T-cell (primary cell): ENCODE data around the gene KXD1. TPM values are rescaled to one million over a fixed set of nuclear protein-coding genes. Genes with fewer than 3 reads are reported as not detected.
"Not testable (repeated sequence)": the region's sequence is repeated elsewhere in the genome, so short reads cannot be mapped to it uniquely, and the experiment has no call there.

Experiments
- ATAC-seq, 4 experiments: fragments of 200-7000 bp in 3 of 4; fragments of 150-1000 bp in 1 of 4; cut with Tn5 transposase; replicated peaks in 1 of 4; 1 replicate in 3 of 4; 2 replicates in 1 of 4; pipeline ENCODE4 v1.10.0; 2021; ENCODE audit warnings: moderate library complexity in 3 of 4, mild to moderate bottlenecking in 2 of 4, moderate number of reproducible peaks in 1 of 4
- CTCF ChIA-PET, 2 donors: fragments of 300-600 bp; sonication (Branson Sonifier 250); formaldehyde crosslinking; loops; one replicate each; lab custom pipeline; 2022; ENCODE audit warnings: antibody characterized with exemption in 2 of 2; lab: Charles Lee
- POLR2A ChIA-PET, 2 donors: fragments of 300-600 bp; sonication (Branson Sonifier 250); formaldehyde crosslinking; loops; one replicate each; lab custom pipeline; 2022; ENCODE audit warnings: antibody characterized with exemption in 2 of 2; lab: Charles Lee
- DNase-seq, 35 experiments: peaks; one replicate each; pipeline versions ENCODE4 v3.0.0 to v3.0.0-alpha.2; 2013 to 2023
- H3K27ac ChIP-seq: one replicate; pipeline ENCODE4 v1.5.1; 2013; ENCODE audit warnings: low read length
- H3K27me3 ChIP-seq, 2 experiments: replicated peaks in 1 of 2; 1 replicate in 1 of 2; 2 replicates in 1 of 2; pipeline versions ENCODE4 v1.6.1 to v1.7.0; 2013; ENCODE audit warnings: low read length in 1 of 2, mixed read lengths in 1 of 2; ENCODE audit not compliant: control insufficient read depth in 2 of 2, insufficient read depth in 2 of 2; ENCODE audit errors: extremely low read depth in 1 of 2
- H3K36me3 ChIP-seq, 2 donors: 1 replicate in 1 of 2; 2 replicates in 1 of 2; pipeline versions ENCODE4 v1.6.1 to v1.7.0; 2013; ENCODE audit warnings: low read length in 1 of 2; ENCODE audit not compliant: control insufficient read depth in 2 of 2, insufficient read depth in 1 of 2; ENCODE audit errors: extremely low read depth in 1 of 2
- H3K4me1 ChIP-seq, 2 experiments: 1 replicate in 1 of 2; 2 replicates in 1 of 2; pipeline versions ENCODE4 v1.6.1 to v1.7.0; 2013; ENCODE audit warnings: low read length in 2 of 2, mixed read lengths in 1 of 2; ENCODE audit not compliant: insufficient read depth in 2 of 2, control insufficient read depth in 1 of 2; ENCODE audit errors: extremely low read depth in 1 of 2
- H3K4me3 ChIP-seq, 2 donors: 1 replicate in 1 of 2; 2 replicates in 1 of 2; pipeline versions ENCODE4 v1.5.1 to v1.7.0; 2013; ENCODE audit warnings: mild to moderate bottlenecking in 2 of 2, low read length in 1 of 2, moderate library complexity in 1 of 2; ENCODE audit not compliant: control insufficient read depth in 1 of 2; ENCODE audit errors: extremely low read depth in 1 of 2
- H3K9me3 ChIP-seq: 2 replicates; pipeline ENCODE4 v1.7.0; 2013
- H3K27ac Mint-ChIP-seq, 2 donors: one replicate each; pipeline ENCODE4 v1.8.0; 2020 to 2021; ENCODE audit warnings: mild to moderate bottlenecking in 2 of 2, mixed read lengths in 2 of 2
- H3K27me3 Mint-ChIP-seq, 2 donors: one replicate each; pipeline ENCODE4 v1.8.0; 2021 to 2022; ENCODE audit warnings: mixed read lengths in 2 of 2
- H3K36me3 Mint-ChIP-seq: one replicate; pipeline ENCODE4 v1.8.0; 2021; ENCODE audit warnings: mixed read lengths
- H3K4me1 Mint-ChIP-seq, 3 donors: one replicate each; pipeline ENCODE4 v1.8.0; 2020 to 2022; ENCODE audit warnings: mixed read lengths in 3 of 3, mild to moderate bottlenecking in 1 of 3
- H3K4me3 Mint-ChIP-seq, 3 donors: one replicate each; pipeline ENCODE4 v1.8.0; 2020 to 2022; ENCODE audit warnings: mild to moderate bottlenecking in 3 of 3, mixed read lengths in 3 of 3, moderate library complexity in 3 of 3
- H3K9me3 Mint-ChIP-seq, 3 donors: one replicate each; pipeline ENCODE4 v1.8.0; 2020 to 2022; ENCODE audit warnings: mixed read lengths in 3 of 3
- WGBS: methylation state at CpG from one replicate; pipeline ENCODE4 v1.1.5; 2013; ENCODE audit warnings: missing lambda C conversion rate; ENCODE audit not compliant: insufficient coverage; 5-methylcytosine and 5-hydroxymethylcytosine counted together
- total RNA-seq, 35 experiments: library from RNA in 6 of 35; stranded (reverse) in 6 of 35; fragments of 120-200 nt in 1 of 35; gene quantifications; one replicate each; pipeline versions ENCODE4 v1.2.1 to v1.2.4 and lab custom pipeline; 2013 to 2026

The KXD1 gene
- total RNA-seq, 5 donors from 2014 or later (not counting 1 experiment from before 2014, with no cell fraction given): 73.1 to 112 (median 95.8) TPM

- POLR2A ChIA-PET: interaction anchor here in 1 of 2 donors (0.5 kb wide), 2 partner anchors 40 to 120 kb away, joined by 3 read pairs; no protein-coding TSS in a partner anchor
Measured at GRCh38 chr19:18592732-18593131, 35.1 kb downstream of the KXD1 start.

GRCh38 chr19:18593367-18594095, 35.9 kb downstream of the KXD1 start:
- peaks cover 3% of the 10 kb centered on the region for H3K36me3 Mint-ChIP-seq

More at GRCh38 chr19:18592732-18593131, 35.1 kb downstream of the KXD1 start:
- WGBS: 100% methylated on average over 3 of the region's 5 CpGs
- CTCF ChIA-PET: interaction anchor here (0.5 to 1.6 kb wide), 4 partner anchors 21 to 581 kb away, joined by 3 to 5 read pairs (median 4); partner anchors contain the start of gene UBA52 (in 1 of the 2)
- peaks cover 0 to 12% of the 10 kb centered on the region in 2 experiments for H3K27me3 ChIP-seq
- DNase-seq, ATAC-seq, H3K9me3 ChIP-seq, H3K36me3 Mint-ChIP-seq, H3K4me3 Mint-ChIP-seq, H3K4me3 ChIP-seq, H3K27me3 Mint-ChIP-seq, H3K9me3 Mint-ChIP-seq: not testable (repeated sequence)
- H3K4me1 ChIP-seq: peaks cover 16 to 56% of the 10 kb centered on the region in 2 experiments
- Mint-ChIP-seq H3K4me1 (peaks cover 32 to 41% (median 35%) of the 10 kb centered on the region in 3 donors), H3K27ac (peak overlapping the region in 1 of 2 donors; percentile 28)
- peaks cover 8 to 12% of the 10 kb centered on the region in 2 donors for H3K36me3 ChIP-seq
- H3K27ac ChIP-seq: peak overlapping the region; percentile 24

GRCh38 chr19:18594096-18594823, 36.6 kb downstream of the KXD1 start:
- H3K27me3 Mint-ChIP-seq: peaks cover 3 to 9% of the 10 kb centered on the region in 2 donors
- DNase-seq (peak; percentile 51 to 88 (median 70)), ATAC-seq (peak; percentile 74 to 84 (median 77))
- peak overlapping the region; percentile 47 to 51 for H3K4me3 ChIP-seq
- POLR2A ChIA-PET: interaction anchor here in 1 of 2 donors (0.6 kb wide), 1 partner anchor 261 kb away, joined by 3 read pairs; no protein-coding TSS in a partner anchor
- H3K4me1 Mint-ChIP-seq: peaks cover 25 to 33% (median 28%) of the 10 kb centered on the region in 3 donors
- H3K4me3 Mint-ChIP-seq: peak overlapping the region; percentile 64 to 76 (median 65)
- peaks cover 11 to 46% of the 10 kb centered on the region in 2 experiments for H3K4me1 ChIP-seq
- H3K9me3 ChIP-seq: no peaks in the 10 kb centered on the region
- peaks cover 3% of the 10 kb centered on the region for H3K36me3 Mint-ChIP-seq
- peaks cover 0 to 27% of the 10 kb centered on the region in 2 experiments for H3K27me3 ChIP-seq
- H3K9me3 Mint-ChIP-seq: no peaks in the 10 kb centered on the region
- 2% methylated on average over 43 of the region's 54 CpGs for WGBS
- no peak overlapping the region for H3K27ac ChIP-seq
- CTCF ChIA-PET: interaction anchor here (0.5 to 1.2 kb wide), 8 partner anchors 12 to 798 kb away, joined by 3 to 13 read pairs (median 4); no protein-coding TSS in a partner anchor
- peaks cover 8 to 12% of the 10 kb centered on the region in 2 donors for H3K36me3 ChIP-seq
- H3K27ac Mint-ChIP-seq: peak overlapping the region in 1 of 2 donors; percentile 74

More at GRCh38 chr19:18593367-18594095, 35.9 kb downstream of the KXD1 start:
- peaks cover 0 to 20% of the 10 kb centered on the region in 2 experiments for H3K27me3 ChIP-seq
- Mint-ChIP-seq H3K27me3 (peaks cover 0 to 4% of the 10 kb centered on the region in 2 donors), H3K4me3 (peak overlapping the region; percentile 34 to 76 (median 48)), H3K4me1 (peaks cover 25 to 33% (median 28%) of the 10 kb centered on the region in 3 donors), H3K27ac (peak overlapping the region in 1 of 2 donors; percentile 75), H3K9me3 (no peaks in the 10 kb centered on the region)
- 69% methylated on average over 15 of the region's 25 CpGs for WGBS
- DNase-seq: peak in 1 of 35 experiments; percentile 31
- no peak for ATAC-seq
- ChIA-PET CTCF (interaction anchor here (0.7 to 1.6 kb wide), 7 partner anchors 12 to 254 kb away, joined by 3 to 7 read pairs (median 4); partner anchors contain the start of gene UBA52 (in 1 of the 2)), POLR2A (interaction anchor here in 1 of 2 donors (0.5 kb wide), 1 partner anchor 121 kb away, joined by 3 read pairs; no protein-coding TSS in a partner anchor)
- peaks cover 11 to 49% of the 10 kb centered on the region in 2 experiments for H3K4me1 ChIP-seq
- H3K36me3 ChIP-seq: peaks cover 8 to 12% of the 10 kb centered on the region in 2 donors
- H3K27ac ChIP-seq: no peak overlapping the region
- peak overlapping the region in 1 of 2 donors; percentile 27 for H3K4me3 ChIP-seq
- H3K9me3 ChIP-seq: no peaks in the 10 kb centered on the region

GRCh38 chr19:18594824-18595373, 37.2 kb downstream of the KXD1 start:
- Histone ChIP-seq H3K36me3 (peaks cover 8 to 12% of the 10 kb centered on the region in 2 donors), H3K4me1 (peaks cover 6 to 39% of the 10 kb centered on the region in 2 experiments), H3K4me3 (peak overlapping the region; percentile 47 to 51), H3K27me3 (peaks cover 0 to 34% of the 10 kb centered on the region in 2 experiments), H3K27ac (no peak overlapping the region), H3K9me3 (no peaks in the 10 kb centered on the region)
- Mint-ChIP-seq H3K27me3 (peaks cover 5 to 15% of the 10 kb centered on the region in 2 donors), H3K27ac (peak overlapping the region in 1 of 2 donors; percentile 74), H3K9me3 (no peaks in the 10 kb centered on the region), H3K4me3 (peak overlapping the region; percentile 64 to 76 (median 65)), H3K4me1 (peaks cover 21 to 29% (median 23%) of the 10 kb centered on the region in 3 donors), H3K36me3 (peaks cover 3% of the 10 kb centered on the region)
- DNase-seq (no peak), ATAC-seq (peak in 2 of 4 experiments; percentile 3 to 12)
- 48% methylated on average over 16 of the region's 26 CpGs for WGBS
- CTCF ChIA-PET: interaction anchor here (0.5 to 1.2 kb wide), 4 partner anchors 55 to 799 kb away, joined by 3 to 4 read pairs (median 3); no protein-coding TSS in a partner anchor
- POLR2A ChIA-PET: interaction anchor here in 1 of 2 donors (0.6 kb wide), 1 partner anchor 260 kb away, joined by 3 read pairs; no protein-coding TSS in a partner anchor

GRCh38 chr19:18595475-18595874, 37.8 kb downstream of the KXD1 start:
- CTCF ChIA-PET: no interaction called here
- Histone ChIP-seq H3K36me3 (peaks cover 8 to 11% of the 10 kb centered on the region in 2 donors), H3K27me3 (peaks cover 0 to 37% of the 10 kb centered on the region in 2 experiments), H3K4me3 (no peak overlapping the region), H3K27ac (no peak overlapping the region), H3K9me3 (no peaks in the 10 kb centered on the region), H3K4me1 (peaks cover 3 to 34% of the 10 kb centered on the region in 2 experiments)
- POLR2A ChIA-PET: no interaction called here
- H3K9me3 Mint-ChIP-seq: no peaks in the 10 kb centered on the region
- peaks cover 3% of the 10 kb centered on the region for H3K36me3 Mint-ChIP-seq
- peak overlapping the region in 1 of 2 donors; percentile 44 for H3K27ac Mint-ChIP-seq
- peaks cover 17 to 23% (median 17%) of the 10 kb centered on the region in 3 donors for H3K4me1 Mint-ChIP-seq
- 85% methylated on average over 4 of the region's 6 CpGs for WGBS
- H3K27me3 Mint-ChIP-seq: peaks cover 5 to 19% of the 10 kb centered on the region in 2 donors
- peak overlapping the region; percentile 21 to 76 (median 28) for H3K4me3 Mint-ChIP-seq
- no peak for DNase-seq
- ATAC-seq: no peak
